ENCODE data around the gene RAMAC. TPM values are rescaled to one million over a fixed set of nuclear protein-coding genes. Genes with fewer than 3 reads are reported as not detected.

The RAMAC gene
- total and polyA plus RNA-seq, 2 of the 8 experiments (the other 6 are each of a cell fraction or from before 2014, with no cell fraction given), result 20.7 to 32.9 TPM

- no peak overlapping the region for H3K27ac ChIP-seq (ENCODE audit: low read depth, low read length)
- H3K18ac ChIP-seq (ENCODE audit: extremely low read depth, low read length), result no peak overlapping the region
- H3K9ac ChIP-seq (replicated peaks in 1 of 4; ENCODE audit: extremely low read depth in 1 of 4, low read depth in 3 of 4, low read length in 3 of 4), result no peak overlapping the region
- H3K4me2 ChIP-seq (ENCODE audit: insufficient read depth in 1 of 2, low read depth in 2 of 2, low read length in 2 of 2), result no peak overlapping the region
- no peaks in the 10 kb centered on the region for H3K79me1 ChIP-seq (ENCODE audit: low read depth, low read length)
- H3K14ac ChIP-seq (ENCODE audit: insufficient read length), result no peak overlapping the region
- H3K4me1 ChIP-seq (replicated peaks in 1 of 4; ENCODE audit: control insufficient read depth in 3 of 4, insufficient read depth in 4 of 4, low read length in 3 of 4), result no peaks in the 10 kb centered on the region
- CTCF ChIA-PET (ENCODE audit: partially characterized antibody), result interaction anchor here (0.6 kb wide), 1 partner anchor 140 kb away, joined by 3 read pairs; no protein-coding TSS in a partner anchor
- no peak overlapping the region for H4K91ac ChIP-seq (replicated peaks; ENCODE audit: insufficient read length, low read length)
- no peak overlapping the region for H2BK12ac ChIP-seq (ENCODE audit: low read depth, low read length)
- no peak overlapping the region for H2BK15ac ChIP-seq (ENCODE audit: low read length)
- H3K9me3 ChIP-seq (ENCODE audit: insufficient read depth in 2 of 2, low read depth in 1 of 2, low read length in 1 of 2), result no peaks in the 10 kb centered on the region
- H4K8ac ChIP-seq (ENCODE audit: extremely low read depth, insufficient read depth, low read length), result no peak overlapping the region
- no peak overlapping the region for H3K23ac ChIP-seq (ENCODE audit: insufficient read length)
- H3K36me3 ChIP-seq (ENCODE audit: control insufficient read depth in 2 of 4, insufficient read depth in 4 of 4, low read length in 3 of 4), result peaks cover 2 to 30% (median 22%) of the 10 kb centered on the region in 4 experiments; a peak in 7 of 8 replicates
- no peak overlapping the region for H2BK5ac ChIP-seq (ENCODE audit: low read depth, low read length)
- peaks cover 2% of the 10 kb centered on the region in 2 experiments for H4K20me1 ChIP-seq (replicated peaks in 1 of 2; ENCODE audit: control insufficient read depth in 1 of 2, insufficient read depth in 2 of 2, low read length in 2 of 2)
- H3K23me2 ChIP-seq (ENCODE audit: low read depth, low read length), result no peaks in the 10 kb centered on the region; the same call in 1 of the 2 replicates
- H2AFZ ChIP-seq (ENCODE audit: low read length), result no peak overlapping the region
- no peak overlapping the region for H3K4ac ChIP-seq (replicated peaks; ENCODE audit: insufficient read length, low read depth, low read length)
- 87% methylated on average over 1 of the region's 1 CpG; no CpG with 5 or more reads in 1 of the 2 experiments for WGBS, 2 experiments (ENCODE audit: extremely low coverage in 1 of 2, insufficient coverage in 1 of 2, insufficient read length in 1 of 2, insufficient replicate concordance in 2 of 2, low coverage in 1 of 2, low lambda C conversion rate in 2 of 2, missing lambda C conversion rate in 1 of 2)
- POLR2A ChIA-PET (ENCODE audit: partially characterized antibody), result interaction anchor here (1.7 kb wide), 1 partner anchor 10 kb away, joined by 3 read pairs; no protein-coding TSS in a partner anchor
- FAIRE-seq (no peak), DNase-seq (ENCODE audit: low read depth in 1 of 2, low spot score in 2 of 2) (no peak)
- no peak overlapping the region for H4K5ac ChIP-seq (ENCODE audit: insufficient read length, low read depth, low read length)
- H3K56ac ChIP-seq (replicated peaks; ENCODE audit: insufficient read length, low read depth, low read length), result no peak overlapping the region
- H3K79me2 ChIP-seq (ENCODE audit: control insufficient read depth in 1 of 2, insufficient read depth in 2 of 2, low read length in 2 of 2), result peaks cover 0 to 65% of the 10 kb centered on the region in 2 experiments; a peak in 2 of 4 replicates
- no peak overlapping the region for H2BK120ac ChIP-seq (replicated peaks; ENCODE audit: low read depth, low read length)
- no peak overlapping the region for H3K4me3 ChIP-seq (ENCODE audit: extremely low read depth in 1 of 4, insufficient read depth in 2 of 4, low read depth in 3 of 4, low read length in 4 of 4)
- H2AK5ac ChIP-seq (ENCODE audit: low read depth, low read length), result no peak overlapping the region
- H2BK20ac ChIP-seq (ENCODE audit: low read length), result no peak overlapping the region
- H3K27me3 ChIP-seq (replicated peaks in 1 of 4; ENCODE audit: control insufficient read depth in 3 of 4, extremely low read depth in 1 of 4, insufficient read depth in 3 of 4, low read length in 3 of 4), result no peaks in the 10 kb centered on the region
Measured at GRCh38 chr15:83039206-83039605, 53.2 kb downstream of the RAMAC start.
